Panc1 (cell line): ENCODE data around the gene PSENEN. TPM values are rescaled to one million over a fixed set of nuclear protein-coding genes. Genes with fewer than 3 reads are reported as not detected.

Source experiments
- ATAC-seq: fragments of 200-7000 bp; cut with Tn5 transposase; 2 replicates; pipeline ENCODE4 v1.9.1; 2020; ENCODE audit warnings: mild to moderate bottlenecking, moderate library complexity
- BruUV-seq: library from RNA; stranded (reverse); fragments of 400-500 nt; replicated peaks from 2 replicates; lab custom pipeline; 2021; lab: Mats Ljungman, UMichigan
- CTCF ChIA-PET: fragments of 300-600 bp; sonication (Branson Sonifier 250); formaldehyde crosslinking; loops from one replicate; lab custom pipeline; 2022; ENCODE audit warnings: antibody characterized with exemption; lab: Charles Lee
- POLR2A ChIA-PET: fragments of 300-600 bp; sonication (Branson Sonifier 250); formaldehyde crosslinking; loops from one replicate; lab custom pipeline; 2022; ENCODE audit warnings: antibody characterized with exemption; lab: Charles Lee
- DNase-seq: peaks from one replicate; pipeline ENCODE4 v3.0.0-alpha.2; 2010; ENCODE audit warnings: low read depth, low spot score
- H3K27ac ChIP-seq: 2 replicates; pipeline ENCODE4 v1.5.1; 2011; ENCODE audit warnings: mild to moderate bottlenecking, low read length, inconsistent platforms
- H3K27me3 ChIP-seq: fragments of 200-500 bp; sonication (Bioruptor generic); 2 replicates; pipeline ENCODE4 v1.6.0; 2014; ENCODE audit warnings: low read length, inconsistent platforms; ENCODE audit not compliant: control insufficient read depth, insufficient read depth
- H3K36me3 ChIP-seq: fragments of 200-500 bp; sonication (Bioruptor generic); 2 replicates; pipeline ENCODE4 v1.5.1; 2014; ENCODE audit warnings: inconsistent platforms, mild to moderate bottlenecking, low read length, moderate library complexity; ENCODE audit not compliant: control insufficient read depth, insufficient read depth
- H3K4me1 ChIP-seq: 2 replicates; pipeline ENCODE4 v1.5.1; 2011; ENCODE audit warnings: inconsistent platforms, mild to moderate bottlenecking, low read length, moderate library complexity; ENCODE audit not compliant: control insufficient read depth, insufficient read depth
- H3K4me3 ChIP-seq, 2 experiments: 2 replicates each; pipeline ENCODE4 v1.5.1; 2011 to 2012; ENCODE audit warnings: low read depth in 2 of 2, low read length in 2 of 2, mild to moderate bottlenecking in 2 of 2, inconsistent platforms in 1 of 2, moderate library complexity in 1 of 2
- H3K9me3 ChIP-seq: fragments of 200-500 bp; sonication (Bioruptor generic); 2 replicates; pipeline ENCODE4 v1.5.1; 2014; ENCODE audit warnings: low read depth, mild to moderate bottlenecking, inconsistent platforms, low read length, moderate library complexity; ENCODE audit not compliant: control insufficient read depth, insufficient read depth
- POLR2AphosphoS5 ChIP-seq: IDR thresholded peaks from 2 replicates; pipeline ENCODE4 v1.6.1; 2012; ENCODE audit warnings: mild to moderate bottlenecking, low read depth, low read length, moderate library complexity
- SIN3A ChIP-seq: IDR thresholded peaks from 2 replicates; pipeline ENCODE4 v1.6.1; 2012; ENCODE audit warnings: low read depth, mild to moderate bottlenecking, low read length, moderate library complexity, borderline replicate concordance; ENCODE audit not compliant: insufficient read depth
- TCF7L2 ChIP-seq: IDR thresholded peaks from 2 replicates; pipeline ENCODE4 v1.6.1; 2011; ENCODE audit warnings: mild to moderate bottlenecking, low read depth, low read length, inconsistent platforms
- in situ Hi-C: cut with HindIII; loops from 2 replicates; pipeline ENCODE4 v1.10.0; 2016; ENCODE audit warnings: low sequenced_read_pairs, low pct_unique_long_range_greater_than_20kb
- intact Hi-C: fragments of 100-400 bp; cut with micrococcal nuclease; formaldehyde crosslinking; loops from one replicate; pipeline ENCODE4 v1.10.0; 2022; ENCODE audit not compliant: unreplicated experiment
- total RNA-seq: library from RNA; stranded (reverse); gene quantifications from one replicate; pipeline ENCODE4 v1.2.1, GENCODE V29; 2021; ENCODE audit not compliant: unreplicated experiment
- TF ChIP-seq, protein P1 (sequence below), 2 experiments: IDR thresholded peaks; 2 replicates each; pipeline ENCODE4 v1.6.1; 2011 to 2012; ENCODE audit warnings: low read depth in 2 of 2, control low read depth in 1 of 2, low read length in 1 of 2, mild to moderate bottlenecking in 1 of 2, moderate library complexity in 1 of 2; ENCODE audit not compliant: insufficient read depth in 1 of 2
- TF ChIP-seq, protein P2 (sequence below): fragments of 450-650 bp; IDR thresholded peaks from 2 replicates; pipeline ENCODE4 v1.5.1; 2017; ENCODE audit warnings: mild to moderate bottlenecking

PSENEN gene
- total RNA-seq, 1 experiment from 2014 or later, result 169 TPM

DNA sequence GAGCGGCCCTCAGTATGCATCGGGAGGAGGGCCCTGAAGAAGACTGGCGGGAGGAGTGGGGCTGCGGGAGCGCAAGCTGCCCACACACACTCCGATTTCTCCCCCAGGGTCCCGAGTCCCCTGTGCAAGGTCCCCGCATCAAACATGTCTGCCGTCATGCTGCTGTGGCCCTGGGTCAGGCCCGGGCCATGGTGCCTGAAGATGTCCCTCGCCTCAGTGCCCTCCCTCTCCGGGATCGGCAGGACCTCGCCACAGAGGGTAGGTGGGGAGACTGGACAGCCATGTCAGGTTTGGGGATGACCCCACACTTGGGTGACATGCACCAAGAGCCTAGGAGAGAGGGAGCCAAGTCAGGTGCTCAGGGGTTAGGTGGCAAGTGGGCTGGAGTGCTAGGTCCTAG is 23.0 kb upstream of the PSENEN start:
- peaks cover 7% of the 10 kb centered on the region for H3K4me1 ChIP-seq
- peaks cover 26% of the 10 kb centered on the region; the same call in 1 of the 2 replicates for H3K36me3 ChIP-seq
- POLR2A ChIA-PET, result no interaction called here
- intact Hi-C loops, result no loop called here
- ATAC-seq, result no peak
- no peak for DNase-seq
- in situ Hi-C loops, result no loop called here
- no peaks in the 10 kb centered on the region for H3K9me3 ChIP-seq
- no peak overlapping the region for H3K4me3 ChIP-seq
- no peaks in the 10 kb centered on the region for H3K27me3 ChIP-seq
- CTCF ChIA-PET, result no interaction called here
- BruUV-seq, result no TSS peak
- no peak for TF ChIP-seq POLR2AphosphoS5
- TF ChIP-seq TCF7L2, result no peak
- TF ChIP-seq, protein P1, sequence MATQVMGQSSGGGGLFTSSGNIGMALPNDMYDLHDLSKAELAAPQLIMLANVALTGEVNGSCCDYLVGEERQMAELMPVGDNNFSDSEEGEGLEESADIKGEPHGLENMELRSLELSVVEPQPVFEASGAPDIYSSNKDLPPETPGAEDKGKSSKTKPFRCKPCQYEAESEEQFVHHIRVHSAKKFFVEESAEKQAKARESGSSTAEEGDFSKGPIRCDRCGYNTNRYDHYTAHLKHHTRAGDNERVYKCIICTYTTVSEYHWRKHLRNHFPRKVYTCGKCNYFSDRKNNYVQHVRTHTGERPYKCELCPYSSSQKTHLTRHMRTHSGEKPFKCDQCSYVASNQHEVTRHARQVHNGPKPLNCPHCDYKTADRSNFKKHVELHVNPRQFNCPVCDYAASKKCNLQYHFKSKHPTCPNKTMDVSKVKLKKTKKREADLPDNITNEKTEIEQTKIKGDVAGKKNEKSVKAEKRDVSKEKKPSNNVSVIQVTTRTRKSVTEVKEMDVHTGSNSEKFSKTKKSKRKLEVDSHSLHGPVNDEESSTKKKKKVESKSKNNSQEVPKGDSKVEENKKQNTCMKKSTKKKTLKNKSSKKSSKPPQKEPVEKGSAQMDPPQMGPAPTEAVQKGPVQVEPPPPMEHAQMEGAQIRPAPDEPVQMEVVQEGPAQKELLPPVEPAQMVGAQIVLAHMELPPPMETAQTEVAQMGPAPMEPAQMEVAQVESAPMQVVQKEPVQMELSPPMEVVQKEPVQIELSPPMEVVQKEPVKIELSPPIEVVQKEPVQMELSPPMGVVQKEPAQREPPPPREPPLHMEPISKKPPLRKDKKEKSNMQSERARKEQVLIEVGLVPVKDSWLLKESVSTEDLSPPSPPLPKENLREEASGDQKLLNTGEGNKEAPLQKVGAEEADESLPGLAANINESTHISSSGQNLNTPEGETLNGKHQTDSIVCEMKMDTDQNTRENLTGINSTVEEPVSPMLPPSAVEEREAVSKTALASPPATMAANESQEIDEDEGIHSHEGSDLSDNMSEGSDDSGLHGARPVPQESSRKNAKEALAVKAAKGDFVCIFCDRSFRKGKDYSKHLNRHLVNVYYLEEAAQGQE (IDR thresholded peaks at IDR 0.05; ENCODE audit: insufficient read depth in 1 of 2, low read depth in 2 of 2, low read length in 1 of 2), result no peak
- TF ChIP-seq, protein P2, sequence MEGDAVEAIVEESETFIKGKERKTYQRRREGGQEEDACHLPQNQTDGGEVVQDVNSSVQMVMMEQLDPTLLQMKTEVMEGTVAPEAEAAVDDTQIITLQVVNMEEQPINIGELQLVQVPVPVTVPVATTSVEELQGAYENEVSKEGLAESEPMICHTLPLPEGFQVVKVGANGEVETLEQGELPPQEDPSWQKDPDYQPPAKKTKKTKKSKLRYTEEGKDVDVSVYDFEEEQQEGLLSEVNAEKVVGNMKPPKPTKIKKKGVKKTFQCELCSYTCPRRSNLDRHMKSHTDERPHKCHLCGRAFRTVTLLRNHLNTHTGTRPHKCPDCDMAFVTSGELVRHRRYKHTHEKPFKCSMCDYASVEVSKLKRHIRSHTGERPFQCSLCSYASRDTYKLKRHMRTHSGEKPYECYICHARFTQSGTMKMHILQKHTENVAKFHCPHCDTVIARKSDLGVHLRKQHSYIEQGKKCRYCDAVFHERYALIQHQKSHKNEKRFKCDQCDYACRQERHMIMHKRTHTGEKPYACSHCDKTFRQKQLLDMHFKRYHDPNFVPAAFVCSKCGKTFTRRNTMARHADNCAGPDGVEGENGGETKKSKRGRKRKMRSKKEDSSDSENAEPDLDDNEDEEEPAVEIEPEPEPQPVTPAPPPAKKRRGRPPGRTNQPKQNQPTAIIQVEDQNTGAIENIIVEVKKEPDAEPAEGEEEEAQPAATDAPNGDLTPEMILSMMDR, result no peak
- TF ChIP-seq SIN3A, result no peak
- H3K27ac ChIP-seq, result no peak overlapping the region

DNA sequence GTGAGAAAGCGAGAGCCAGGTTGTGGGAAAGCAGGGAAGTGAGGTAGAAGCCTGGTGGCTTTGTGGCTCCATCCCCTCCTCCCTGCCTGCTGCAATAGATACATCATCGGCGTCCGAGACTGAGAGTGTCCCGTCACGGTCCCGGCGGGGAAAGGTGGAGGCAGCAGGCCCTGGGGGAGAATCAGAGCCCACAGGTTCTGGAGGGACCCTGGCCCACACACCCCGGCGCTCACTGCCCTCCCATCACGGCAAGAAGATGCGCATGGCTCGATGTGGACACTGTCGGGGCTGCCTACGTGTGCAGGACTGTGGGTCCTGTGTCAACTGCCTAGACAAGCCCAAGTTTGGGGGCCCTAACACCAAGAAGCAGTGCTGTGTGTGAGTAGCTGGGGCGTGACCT is 22.6 kb upstream of the PSENEN start:
- H3K36me3 ChIP-seq, result peaks cover 26% of the 10 kb centered on the region; the same call in 1 of the 2 replicates
- no peaks in the 10 kb centered on the region for H3K27me3 ChIP-seq
- H3K9me3 ChIP-seq, result no peaks in the 10 kb centered on the region
- no peak overlapping the region for H3K27ac ChIP-seq
- TF ChIP-seq, protein P2, result no peak
- TF ChIP-seq SIN3A (no peak), TCF7L2 (no peak), POLR2AphosphoS5 (no peak)
- TF ChIP-seq, protein P1 (IDR thresholded peaks at IDR 0.05; ENCODE audit: insufficient read depth in 1 of 2, low read depth in 2 of 2, low read length in 1 of 2), result no peak
- ChIA-PET POLR2A (no interaction called here), CTCF (no interaction called here)
- ATAC-seq, result no peak
- intact Hi-C loops, result no loop called here
- DNase-seq, result no peak
- no TSS peak for BruUV-seq
- no peak overlapping the region for H3K4me3 ChIP-seq
- in situ Hi-C loops, result no loop called here
- H3K4me1 ChIP-seq, result peaks cover 7% of the 10 kb centered on the region
